GM12878 (cell line): ENCODE results near the gene KRT73. TPM values are rescaled to one million over a fixed set of nuclear protein-coding genes. Genes with fewer than 3 reads are reported as not detected.

ENCODE experiments used
- ATAC-seq: fragments of 200-7000 bp; cut with Tn5 transposase; 3 replicates; pipeline ENCODE4 v1.9.1; 2020; ENCODE audit warnings: mild to moderate bottlenecking, moderate library complexity
- BruUV-seq: library from RNA; stranded (reverse); fragments of 400-500 nt; replicated peaks from 2 replicates; lab custom pipeline; 2021; lab: Mats Ljungman, UMichigan
- CTCF ChIA-PET: fragments of 300-600 bp; sonication (Branson Sonifier 250); formaldehyde crosslinking; extraction: SDS; loops from one replicate; lab custom pipeline; 2021; ENCODE audit warnings: inconsistent platforms; lab: Yijun Ruan, JAX
- POLR2A ChIA-PET: fragments of 350-600 bp; formaldehyde crosslinking; extraction: SDS; loops from one replicate; lab custom pipeline; 2021; ENCODE audit warnings: inconsistent platforms; lab: Charles Lee
- RAD21 ChIA-PET: fragments of 300-600 bp; sonication (Branson Sonifier 250); formaldehyde crosslinking; loops from one replicate; lab custom pipeline; 2023; ENCODE audit warnings: antibody characterized with exemption; ENCODE audit not compliant: unreplicated experiment; lab: Charles Lee
- SMC1A ChIA-PET: fragments of 300-600 bp; sonication (Branson Sonifier 250); formaldehyde crosslinking; loops from one replicate; lab custom pipeline; 2023; ENCODE audit not compliant: unreplicated experiment, uncharacterized antibody; lab: Charles Lee
- DNase-seq: peaks from one replicate; pipeline ENCODE4 v3.0.0-alpha.2; 2011; ENCODE audit warnings: low read depth, low spot score
- FAIRE-seq: peaks from 3 replicates; lab custom pipeline; 2011; peaks lifted over from hg19 to GRCh38; lab: Jason Lieb, UNC
- H2AFZ ChIP-seq: 2 replicates; pipeline ENCODE4 v1.6.0; 2011; ENCODE audit warnings: low read depth, low read length, control low read depth; ENCODE audit not compliant: control insufficient read depth
- H3K27ac ChIP-seq: 2 replicates; pipeline ENCODE4 v1.5.1; 2011; ENCODE audit warnings: control low read depth; ENCODE audit not compliant: control insufficient read depth, insufficient read depth
- H3K27me3 ChIP-seq, 2 experiments: replicated peaks in 1 of 2; 2 replicates each; pipeline versions ENCODE4 v1.6.0 to v1.6.1; 2011; ENCODE audit warnings: low read length in 1 of 2; ENCODE audit not compliant: control insufficient read depth in 2 of 2, insufficient read depth in 2 of 2
- H3K36me3 ChIP-seq, 2 experiments: 2 replicates each; pipeline ENCODE4 v1.5.1; 2011; ENCODE audit warnings: low read length in 1 of 2; ENCODE audit not compliant: control insufficient read depth in 2 of 2, insufficient read depth in 2 of 2
- H3K4me1 ChIP-seq: 2 replicates; pipeline ENCODE4 v1.6.1; 2011; ENCODE audit warnings: mild to moderate bottlenecking, low read length, moderate library complexity, mixed read lengths; ENCODE audit not compliant: control insufficient read depth, insufficient read depth
- H3K4me2 ChIP-seq: 2 replicates; pipeline ENCODE4 v1.6.0; 2011; ENCODE audit warnings: control low read depth; ENCODE audit not compliant: control insufficient read depth, insufficient read depth
- H3K4me3 ChIP-seq: fragments of 200-600 bp; sonication (generic); 2 replicates; pipeline ENCODE4 v1.5.1; 2016
- H3K79me2 ChIP-seq: 2 replicates; pipeline ENCODE4 v1.6.0; 2011; ENCODE audit warnings: low read length; ENCODE audit not compliant: control insufficient read depth, insufficient read depth
- H3K9ac ChIP-seq: 2 replicates; pipeline ENCODE4 v1.8.0; 2011; ENCODE audit warnings: low read length, control low read depth, mixed read lengths; ENCODE audit not compliant: control insufficient read depth, insufficient read depth
- H3K9me3 ChIP-seq: replicated peaks from 3 replicates; pipeline ENCODE4 v1.5.1; 2011; ENCODE audit warnings: mild to moderate bottlenecking, low read length; ENCODE audit not compliant: control insufficient read depth, insufficient read depth
- H4K20me1 ChIP-seq: 2 replicates; pipeline ENCODE4 v1.6.0; 2011; ENCODE audit not compliant: control insufficient read depth, insufficient read depth
- BHLHE40 ChIP-seq, 2 experiments: fragments of 450-650 bp in 1 of 2; IDR thresholded peaks; 2 replicates each; pipeline ENCODE4 v1.6.1; 2011 to 2017; ENCODE audit warnings: low read depth in 2 of 2, borderline replicate concordance in 1 of 2, improper control_type of control experiment in 1 of 2, low read length in 1 of 2, mild to moderate bottlenecking in 1 of 2
- CEBPB ChIP-seq, 2 experiments: fragments of 150-350 bp in 1 of 2; IDR thresholded peaks; 2 replicates each; pipeline ENCODE4 v1.6.1; 2012 to 2014; ENCODE audit warnings: low read depth in 2 of 2, low read length in 2 of 2, borderline replicate concordance in 1 of 2, inconsistent platforms in 1 of 2
- CHD1 ChIP-seq: IDR thresholded peaks from 2 replicates; pipeline ENCODE4 v1.6.1; 2012; ENCODE audit warnings: low read depth, low read length, improper control_type of control experiment
- DPF2 ChIP-seq: fragments of 450-650 bp; IDR thresholded peaks from 2 replicates; pipeline ENCODE4 v1.6.1; 2017; ENCODE audit warnings: mild to moderate bottlenecking
- IKZF2 ChIP-seq, 2 experiments: fragments of 450-650 bp; IDR thresholded peaks; 2 replicates each; pipeline ENCODE4 v1.6.1; 2017; ENCODE audit warnings: mild to moderate bottlenecking in 2 of 2, moderate library complexity in 2 of 2
- MTA2 ChIP-seq: fragments of 450-650 bp; IDR thresholded peaks from 2 replicates; pipeline ENCODE4 v1.6.1; 2016; ENCODE audit warnings: low read depth, mild to moderate bottlenecking, moderate library complexity
- NR2C1 ChIP-seq: fragments of 450-650 bp; IDR thresholded peaks from 2 replicates; pipeline ENCODE4 v1.6.1; 2017; ENCODE audit warnings: antibody characterized with exemption, mild to moderate bottlenecking, moderate library complexity
- SUPT20H ChIP-seq: IDR thresholded peaks from 2 replicates; pipeline ENCODE4 v1.6.1; 2011; ENCODE audit warnings: low read depth, mild to moderate bottlenecking, low read length, moderate library complexity, borderline replicate concordance; ENCODE audit not compliant: control insufficient read depth
- YY1 ChIP-seq: IDR thresholded peaks from 2 replicates; pipeline ENCODE4 v1.6.1; 2011; ENCODE audit warnings: low read depth, mild to moderate bottlenecking, low read length
- ZNF274 ChIP-seq: IDR thresholded peaks from one replicate; pipeline ENCODE4 v1.8.0; 2011; ENCODE audit not compliant: insufficient read length, insufficient read depth
- ZNF384 ChIP-seq: IDR thresholded peaks from 2 replicates; pipeline ENCODE4 v1.6.1; 2012; ENCODE audit warnings: low read depth, mild to moderate bottlenecking, low read length, improper control_type of control experiment, borderline replicate concordance
- ZNF622 ChIP-seq: fragments of 450-650 bp; IDR thresholded peaks from 2 replicates; pipeline ENCODE4 v1.6.1; 2017; ENCODE audit warnings: mild to moderate bottlenecking, inconsistent platforms
- ZZZ3 ChIP-seq: IDR thresholded peaks from 2 replicates; pipeline ENCODE4 v1.6.1; 2011; ENCODE audit warnings: low read depth; ENCODE audit not compliant: control insufficient read depth, insufficient read length
- WGBS: methylation state at CpG from one replicate; pipeline ENCODE4 v1.1.6; 2016; ENCODE audit warnings: low lambda C conversion rate; ENCODE audit not compliant: insufficient replicate concordance, insufficient coverage; ENCODE audit errors: missing lambda C conversion rate; 5-methylcytosine and 5-hydroxymethylcytosine counted together
- in situ Hi-C: fragments of 300-500 bp; cut with MboI; formaldehyde crosslinking; loops from 9 replicates; pipeline ENCODE4 v1.14.3; 2018; ENCODE audit warnings: mixed read lengths
- intact Hi-C: fragments of 100-400 bp; cut with micrococcal nuclease; formaldehyde crosslinking; loops from one replicate; pipeline ENCODE4 v1.14.2; 2022; ENCODE audit not compliant: unreplicated experiment
- polyA plus RNA-seq, 11 experiments: library from polyadenylated mRNA; depleted of rRNA in 4 of 11; unstranded in 6 of 11; stranded (reverse) in 5 of 11; fragments of >200 nt; fragmentation: Nextera tagmentation in 4 of 11; fragmentation: Illumina TruSeq in 1 of 11; extraction: Ambion mirVana in 4 of 11; extraction: Trizol in 1 of 11; gene quantifications; 1 replicate in 1 of 11; 2 replicates in 10 of 11; pipeline versions ENCODE4 v1.2.1 to v1.2.3, GENCODE V29; 2011 to 2016; ENCODE audit warnings: inconsistent platforms in 2 of 11, missing spikeins in 2 of 11, low read depth in 1 of 11
- total RNA-seq, 4 experiments: library from RNA; depleted of rRNA in 3 of 4; stranded (reverse); fragments of >200 nt in 3 of 4; fragmentation: Illumina TruSeq in 1 of 4; extraction: Trizol in 1 of 4; gene quantifications; 2 replicates each; pipeline versions ENCODE4 v1.2.1 to v1.2.3, GENCODE V29; 2013 to 2021
- TF ChIP-seq, protein P1 (sequence below): fragments of 450-650 bp; IDR thresholded peaks from 2 replicates; pipeline ENCODE4 v1.6.1; 2017; ENCODE audit warnings: antibody characterized with exemption, mild to moderate bottlenecking, moderate library complexity

Gene KRT73
- total and polyA plus RNA-seq, 10 of the 15 experiments (the other 5 are each of a cell fraction or from before 2014, with no cell fraction given) = not detected

DNA sequence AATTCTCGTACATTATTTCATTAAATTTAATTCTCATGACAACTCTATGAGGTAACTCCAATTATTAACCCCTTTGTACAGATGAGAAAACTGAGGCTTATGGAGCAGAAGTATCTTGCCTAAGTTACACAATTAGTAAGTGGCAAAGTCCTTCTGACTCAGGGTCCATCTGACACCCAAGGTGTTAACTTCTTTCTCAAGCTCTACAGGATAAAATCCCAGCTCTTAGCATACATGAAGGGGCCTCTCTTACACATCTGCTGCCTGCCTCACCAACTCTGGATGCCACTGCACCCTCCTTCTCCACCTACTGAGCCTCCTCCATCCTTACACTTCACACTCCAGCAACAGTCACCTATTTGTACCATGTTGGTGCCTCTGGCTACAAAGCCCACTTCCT, 12.8 kb downstream of the KRT73 start:
- no peaks in the 10 kb centered on the region for H3K36me3 ChIP-seq
- H3K27ac ChIP-seq = no peak overlapping the region
- peaks cover 3 to 6% of the 10 kb centered on the region in 2 experiments; a peak in 3 of 4 replicates for H3K27me3 ChIP-seq
- no peak overlapping the region for H3K9ac ChIP-seq
- ChIA-PET SMC1A (no interaction called here), POLR2A (no interaction called here), CTCF (no interaction called here), RAD21 (no interaction called here)
- H3K79me2 ChIP-seq = no peaks in the 10 kb centered on the region
- no peak overlapping the region for H2AFZ ChIP-seq
- no peaks in the 10 kb centered on the region for H4K20me1 ChIP-seq
- no peak for DNase-seq
- no TSS peak for BruUV-seq
- intact Hi-C loops = no loop called here
- in situ Hi-C loops = no loop called here
- H3K9me3 ChIP-seq = no peaks in the 10 kb centered on the region
- no peak for ATAC-seq
- H3K4me1 ChIP-seq = no peaks in the 10 kb centered on the region
- H3K4me3 ChIP-seq = no peak overlapping the region
- TF ChIP-seq MTA2 (no peak), NR2C1 (no peak), DPF2 (no peak), ZZZ3 (no peak), SUPT20H (no peak), YY1 (no peak), CEBPB (IDR thresholded peaks at IDR 0.05; ENCODE audit: borderline replicate concordance in 1 of 2, low read depth in 2 of 2, low read length in 2 of 2) (no peak), IKZF2 (IDR thresholded peaks at IDR 0.05) (no peak), CHD1 (no peak), ZNF274 (no peak), BHLHE40 (IDR thresholded peaks at IDR 0.05; ENCODE audit: borderline replicate concordance in 1 of 2, low read depth in 2 of 2, low read length in 1 of 2) (no peak), ZNF622 (no peak), ZNF384 (no peak)
- TF ChIP-seq, protein P1, sequence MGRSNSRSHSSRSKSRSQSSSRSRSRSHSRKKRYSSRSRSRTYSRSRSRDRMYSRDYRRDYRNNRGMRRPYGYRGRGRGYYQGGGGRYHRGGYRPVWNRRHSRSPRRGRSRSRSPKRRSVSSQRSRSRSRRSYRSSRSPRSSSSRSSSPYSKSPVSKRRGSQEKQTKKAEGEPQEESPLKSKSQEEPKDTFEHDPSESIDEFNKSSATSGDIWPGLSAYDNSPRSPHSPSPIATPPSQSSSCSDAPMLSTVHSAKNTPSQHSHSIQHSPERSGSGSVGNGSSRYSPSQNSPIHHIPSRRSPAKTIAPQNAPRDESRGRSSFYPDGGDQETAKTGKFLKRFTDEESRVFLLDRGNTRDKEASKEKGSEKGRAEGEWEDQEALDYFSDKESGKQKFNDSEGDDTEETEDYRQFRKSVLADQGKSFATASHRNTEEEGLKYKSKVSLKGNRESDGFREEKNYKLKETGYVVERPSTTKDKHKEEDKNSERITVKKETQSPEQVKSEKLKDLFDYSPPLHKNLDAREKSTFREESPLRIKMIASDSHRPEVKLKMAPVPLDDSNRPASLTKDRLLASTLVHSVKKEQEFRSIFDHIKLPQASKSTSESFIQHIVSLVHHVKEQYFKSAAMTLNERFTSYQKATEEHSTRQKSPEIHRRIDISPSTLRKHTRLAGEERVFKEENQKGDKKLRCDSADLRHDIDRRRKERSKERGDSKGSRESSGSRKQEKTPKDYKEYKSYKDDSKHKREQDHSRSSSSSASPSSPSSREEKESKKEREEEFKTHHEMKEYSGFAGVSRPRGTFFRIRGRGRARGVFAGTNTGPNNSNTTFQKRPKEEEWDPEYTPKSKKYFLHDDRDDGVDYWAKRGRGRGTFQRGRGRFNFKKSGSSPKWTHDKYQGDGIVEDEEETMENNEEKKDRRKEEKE = no peak
- no peak for FAIRE-seq
- no peak overlapping the region for H3K4me2 ChIP-seq
- 0% methylated on average over 1 of the region's 1 CpG for WGBS
